Tibial artery (tissue), 4 donors: Measurements from ENCODE around the gene GRIN2D.

Experiments
- DNase-seq, 2 donors: peaks; one replicate each; pipeline ENCODE4 v3.0.0-alpha.2; 2019
- H3K27ac ChIP-seq, 2 donors: fragments of 200-600 bp; sonication (generic) in 1 of 2; 1 replicate in 1 of 2; 2 replicates in 1 of 2; pipeline ENCODE4 v1.5.1; 2018 to 2019; ENCODE audit warnings: mild to moderate bottlenecking in 1 of 2
- H3K27me3 ChIP-seq, 2 donors: fragments of 200-600 bp; sonication (generic) in 1 of 2; one replicate each; pipeline versions ENCODE4 v1.5.1 to v1.6.0; 2016 to 2019
- H3K36me3 ChIP-seq, 3 donors: fragments of 200-600 bp; sonication (generic) in 2 of 3; one replicate each; pipeline ENCODE4 v1.5.1; 2016 to 2019; ENCODE audit warnings: mild to moderate bottlenecking in 2 of 3
- H3K4me1 ChIP-seq, 4 donors: fragments of 200-600 bp; sonication (generic) in 2 of 4; 1 replicate in 3 of 4; 2 replicates in 1 of 4; pipeline ENCODE4 v1.5.1; 2016 to 2019
- H3K4me3 ChIP-seq, 2 donors: fragments of 200-600 bp; sonication (generic) in 1 of 2; 1 replicate in 1 of 2; 2 replicates in 1 of 2; pipeline ENCODE4 v1.5.1; 2018 to 2019; ENCODE audit warnings: mild to moderate bottlenecking in 2 of 2
- H3K9me3 ChIP-seq, 3 donors: fragments of 200-600 bp; sonication (generic) in 1 of 3; one replicate each; pipeline ENCODE4 v1.5.1; 2016 to 2019
- intact Hi-C: fragments of 100-400 bp; cut with DNase I; formaldehyde crosslinking; loops from one replicate; pipeline ENCODE4 v1.15.0; 2023; ENCODE audit warnings: low total_unique reads
- TF ChIP-seq, protein P1 (sequence below), 2 experiments: fragments of 200-600 bp in 1 of 2; fragments of 450-650 bp in 1 of 2; IDR thresholded peaks; one replicate each; pipeline ENCODE4 v1.5.1; 2017 to 2019; ENCODE audit warnings: antibody characterized with exemption in 2 of 2, mild to moderate bottlenecking in 1 of 2, moderate library complexity in 1 of 2

Gene GRIN2D

DNA sequence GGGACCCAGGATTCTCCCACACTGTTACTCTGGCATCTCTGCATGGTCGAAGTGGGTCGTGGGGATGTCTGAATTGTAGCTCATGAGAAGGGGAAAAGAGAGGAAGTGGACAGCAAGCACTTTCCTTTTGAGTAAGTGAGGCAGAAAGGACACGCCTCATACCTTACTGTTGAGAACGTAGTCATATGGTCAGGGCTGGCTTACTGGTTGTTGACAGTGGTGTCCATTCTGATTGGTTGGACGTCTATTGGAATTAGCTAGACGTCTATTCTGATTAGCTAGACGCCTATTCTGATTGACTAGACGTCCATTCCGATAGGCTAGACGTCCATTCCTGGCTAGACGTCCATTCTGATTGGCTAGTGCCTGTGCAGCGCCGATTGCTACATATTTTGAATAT is 12.4 kb downstream of the GRIN2D start:
- TF ChIP-seq, protein P1, sequence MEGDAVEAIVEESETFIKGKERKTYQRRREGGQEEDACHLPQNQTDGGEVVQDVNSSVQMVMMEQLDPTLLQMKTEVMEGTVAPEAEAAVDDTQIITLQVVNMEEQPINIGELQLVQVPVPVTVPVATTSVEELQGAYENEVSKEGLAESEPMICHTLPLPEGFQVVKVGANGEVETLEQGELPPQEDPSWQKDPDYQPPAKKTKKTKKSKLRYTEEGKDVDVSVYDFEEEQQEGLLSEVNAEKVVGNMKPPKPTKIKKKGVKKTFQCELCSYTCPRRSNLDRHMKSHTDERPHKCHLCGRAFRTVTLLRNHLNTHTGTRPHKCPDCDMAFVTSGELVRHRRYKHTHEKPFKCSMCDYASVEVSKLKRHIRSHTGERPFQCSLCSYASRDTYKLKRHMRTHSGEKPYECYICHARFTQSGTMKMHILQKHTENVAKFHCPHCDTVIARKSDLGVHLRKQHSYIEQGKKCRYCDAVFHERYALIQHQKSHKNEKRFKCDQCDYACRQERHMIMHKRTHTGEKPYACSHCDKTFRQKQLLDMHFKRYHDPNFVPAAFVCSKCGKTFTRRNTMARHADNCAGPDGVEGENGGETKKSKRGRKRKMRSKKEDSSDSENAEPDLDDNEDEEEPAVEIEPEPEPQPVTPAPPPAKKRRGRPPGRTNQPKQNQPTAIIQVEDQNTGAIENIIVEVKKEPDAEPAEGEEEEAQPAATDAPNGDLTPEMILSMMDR (IDR thresholded peaks at IDR 0.05), result no peak
- no peak overlapping the region for H3K4me3 ChIP-seq
- DNase-seq, result no peak
- H3K4me1 ChIP-seq, result no peaks in the 10 kb centered on the region
- peaks cover 0 to 4% (median 0%) of the 10 kb centered on the region in 3 donors for H3K36me3 ChIP-seq
- H3K27me3 ChIP-seq, result peaks cover 0 to 37% of the 10 kb centered on the region in 2 donors
- H3K27ac ChIP-seq, result no peak overlapping the region
- intact Hi-C loops, result loop anchor here (5.0 kb wide), 1 partner anchor 386 kb away; no protein-coding TSS in a partner anchor
- H3K9me3 ChIP-seq, result no peaks in the 10 kb centered on the region

DNA sequence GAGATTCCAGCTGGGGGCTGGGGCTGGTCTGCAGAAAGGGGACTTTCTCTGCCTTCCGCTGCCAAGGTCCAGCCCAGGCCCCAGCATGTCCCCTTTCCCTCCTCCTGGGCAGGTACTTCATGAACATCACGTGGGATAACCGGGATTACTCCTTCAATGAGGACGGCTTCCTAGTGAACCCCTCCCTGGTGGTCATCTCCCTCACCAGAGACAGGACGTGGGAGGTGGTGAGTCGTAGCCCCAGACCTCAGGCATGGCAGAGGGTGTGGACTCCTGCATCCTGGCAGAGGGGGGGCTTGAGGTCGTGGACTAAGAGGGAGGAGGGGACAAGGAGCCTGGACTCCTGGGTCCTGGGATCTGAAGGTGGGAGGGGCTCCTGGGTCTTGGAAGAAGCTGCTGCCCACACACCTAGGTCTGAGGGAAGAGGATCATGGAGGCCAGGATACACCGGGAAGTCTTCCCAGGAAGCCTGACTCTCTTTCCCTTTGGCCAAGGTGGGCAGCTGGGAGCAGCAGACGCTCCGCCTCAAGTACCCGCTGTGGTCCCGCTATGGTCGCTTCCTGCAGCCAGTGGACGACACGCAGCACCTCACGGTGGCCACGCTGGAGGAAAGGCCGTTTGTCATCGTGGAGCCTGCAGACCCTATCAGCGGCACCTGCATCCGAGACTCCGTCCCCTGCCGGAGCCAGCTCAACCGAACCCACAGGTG is 20.6 kb downstream of the GRIN2D start:
- no peaks in the 10 kb centered on the region for H3K36me3 ChIP-seq
- H3K4me3 ChIP-seq, result no peak overlapping the region
- H3K27ac ChIP-seq, result no peak overlapping the region
- H3K4me1 ChIP-seq, result peaks cover 0 to 16% (median 6%) of the 10 kb centered on the region in 4 donors
- intact Hi-C loops, result loop anchor here (1.0 kb wide), 1 partner anchor 27 kb away; no protein-coding TSS in a partner anchor
- H3K9me3 ChIP-seq, result no peaks in the 10 kb centered on the region
- DNase-seq, result no peak
- peaks cover 0 to 56% of the 10 kb centered on the region in 2 donors for H3K27me3 ChIP-seq
- TF ChIP-seq, protein P1 (IDR thresholded peaks at IDR 0.05), result no peak

DNA sequence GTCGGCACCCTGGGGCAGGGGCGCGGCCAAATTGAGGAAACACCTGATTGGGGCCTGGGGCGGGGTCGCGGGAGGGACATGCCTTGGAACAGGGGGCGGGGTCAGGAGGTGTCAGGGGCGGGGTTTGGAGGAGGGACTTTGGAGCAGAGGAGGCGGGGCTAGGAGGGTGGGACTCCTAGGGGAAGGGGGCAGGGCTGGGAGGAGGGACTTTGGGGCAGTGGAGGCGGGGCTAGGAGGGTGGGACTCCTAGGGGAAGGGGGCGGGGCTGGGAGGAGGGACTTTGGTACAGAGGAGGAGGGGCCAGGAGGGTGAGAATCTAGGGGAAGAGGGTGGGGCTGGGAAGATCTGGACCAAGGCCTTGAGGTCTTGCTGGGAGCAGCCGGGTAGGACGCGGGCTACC is 21.9 kb downstream of the GRIN2D start:
- TF ChIP-seq, protein P1 (IDR thresholded peaks at IDR 0.05), result no peak
- Histone ChIP-seq H3K4me3 (peak overlapping the region; percentile 18 to 22), H3K27me3 (peaks cover 0 to 49% of the 10 kb centered on the region in 2 donors), H3K36me3 (no peaks in the 10 kb centered on the region), H3K4me1 (peaks cover 0 to 16% (median 6%) of the 10 kb centered on the region in 4 donors), H3K27ac (no peak overlapping the region), H3K9me3 (no peaks in the 10 kb centered on the region)
- DNase-seq, result peak; percentile 75 to 82
- intact Hi-C loops, result no loop called here

DNA sequence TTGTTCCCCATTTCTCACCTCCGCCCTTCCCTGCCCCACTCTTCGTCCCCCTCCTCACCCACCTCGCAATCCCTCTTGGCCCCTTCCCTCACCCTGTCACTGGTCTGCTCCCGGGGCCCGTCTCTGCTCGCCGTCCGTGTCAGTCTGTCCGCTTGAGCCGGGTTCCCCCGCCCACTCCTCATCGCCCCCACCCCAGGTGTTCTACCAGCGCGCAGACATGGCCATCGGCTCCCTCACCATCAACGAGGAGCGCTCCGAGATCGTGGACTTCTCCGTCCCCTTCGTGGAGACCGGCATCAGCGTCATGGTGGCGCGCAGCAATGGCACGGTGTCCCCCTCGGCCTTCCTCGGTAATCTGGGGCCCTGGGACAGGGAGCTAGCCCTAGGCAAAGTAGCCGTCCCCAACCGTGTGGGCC is 22.3 kb downstream of the GRIN2D start:
- TF ChIP-seq, protein P1 (IDR thresholded peaks at IDR 0.05), result no peak
- DNase-seq, result no peak
- peak overlapping the region in 1 of 2 donors; percentile 22 for H3K4me3 ChIP-seq
- intact Hi-C loops, result no loop called here
- H3K4me1 ChIP-seq, result peaks cover 0 to 16% (median 6%) of the 10 kb centered on the region in 4 donors
- H3K27ac ChIP-seq, result no peak overlapping the region
- H3K9me3 ChIP-seq, result no peaks in the 10 kb centered on the region
- H3K27me3 ChIP-seq, result peaks cover 0 to 47% of the 10 kb centered on the region in 2 donors
- no peaks in the 10 kb centered on the region for H3K36me3 ChIP-seq

DNA sequence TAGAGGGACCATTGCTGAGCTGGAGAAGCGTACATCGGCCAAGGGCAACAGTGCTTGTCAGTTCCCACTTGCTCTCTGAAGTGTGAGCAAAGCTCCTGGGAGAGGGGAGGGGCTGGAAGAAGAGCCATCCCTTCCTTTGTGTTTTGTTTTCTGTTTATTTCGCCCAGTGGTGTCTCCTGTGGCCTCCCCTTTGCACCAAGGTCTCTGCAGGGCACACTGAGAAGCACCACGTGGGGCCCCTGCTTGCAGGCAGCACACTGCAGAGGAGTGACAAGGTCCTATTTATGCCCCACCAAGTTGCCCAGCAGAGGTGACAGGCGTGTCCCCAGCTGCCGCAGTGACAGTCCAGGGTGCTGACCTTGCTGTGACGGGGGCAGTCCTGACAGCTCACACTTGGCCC is 24.0 kb downstream of the GRIN2D start:
- Histone ChIP-seq H3K9me3 (no peaks in the 10 kb centered on the region), H3K4me1 (peaks cover 0 to 16% (median 6%) of the 10 kb centered on the region in 4 donors), H3K27ac (no peak overlapping the region), H3K4me3 (no peak overlapping the region), H3K27me3 (peaks cover 0 to 41% of the 10 kb centered on the region in 2 donors), H3K36me3 (no peaks in the 10 kb centered on the region)
- DNase-seq, result no peak
- intact Hi-C loops, result no loop called here
- TF ChIP-seq, protein P1 (IDR thresholded peaks at IDR 0.05), result no peak
